ENCODE data around the gene DOK1. TPM values are rescaled to one million over a fixed set of nuclear protein-coding genes. Genes with fewer than 3 reads are reported as not detected.

DOK1 gene
- total and polyA plus RNA-seq, 2 donors (not counting 1 experiment from before 2014, with no cell fraction given) = 29.1 to 41.4 TPM

DNA sequence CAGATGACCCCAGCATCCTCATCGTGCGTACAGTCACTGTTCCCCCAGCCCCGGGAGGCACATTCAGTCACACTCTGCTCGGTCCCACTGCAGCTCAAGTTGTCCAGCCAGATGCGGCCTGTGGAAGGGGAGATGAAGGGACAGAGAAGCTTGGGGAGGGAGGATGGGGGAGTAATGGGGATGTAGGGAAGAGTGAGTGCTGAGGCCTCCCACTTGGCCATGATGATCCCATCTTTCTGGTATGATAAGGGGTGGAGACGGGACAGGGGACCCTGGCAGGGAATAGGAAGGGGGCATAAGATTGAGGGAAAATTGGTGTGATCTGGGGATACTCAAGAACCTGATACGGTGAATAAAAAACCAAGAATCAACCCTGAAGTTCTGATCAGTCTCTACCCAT, 4.3 kb upstream of the DOK1 start:
- no peaks in the 10 kb centered on the region for H3K9me3 ChIP-seq (ENCODE audit: control extremely low read depth in 1 of 3, control insufficient read depth in 2 of 3, insufficient read depth in 1 of 3, low read length in 2 of 3)
- peaks cover 0 to 30% (median 22%) of the 10 kb centered on the region in 4 experiments for H3K27me3 ChIP-seq (replicated peaks in 1 of 4; ENCODE audit: control extremely low read depth in 1 of 4, control insufficient read depth in 3 of 4, insufficient read depth in 4 of 4, low read length in 3 of 4)
- H2AFZ ChIP-seq (ENCODE audit: insufficient read depth, low read depth, low read length, poor library complexity, severe bottlenecking) = no peak overlapping the region
- H4K20me1 ChIP-seq (ENCODE audit: control insufficient read depth, insufficient read depth, low read length, poor library complexity, severe bottlenecking) = peaks cover 2% of the 10 kb centered on the region
- peak overlapping the region; percentile 80 for H3K4me3 Mint-ChIP-seq
- DNase-seq (no peak), ATAC-seq (ENCODE audit: low read depth) (no peak)
- H3K27ac Mint-ChIP-seq = no peak overlapping the region
- H3K36me3 ChIP-seq (replicated peaks in 1 of 2; ENCODE audit: control extremely low read depth in 1 of 2, control insufficient read depth in 1 of 2, extremely low read depth in 1 of 2, insufficient read depth in 2 of 2, low read length in 1 of 2) = no peaks in the 10 kb centered on the region
- ChIA-PET CTCF (interaction anchor here (1.0 to 2.5 kb wide), 4 partner anchors 9 to 44 kb away, joined by 3 to 10 read pairs (median 6); no protein-coding TSS in a partner anchor), POLR2A (interaction anchor here (1.6 kb wide), 1 partner anchor 19 kb away, joined by 5 read pairs; no protein-coding TSS in a partner anchor)
- H3K79me2 ChIP-seq (ENCODE audit: control insufficient read depth, insufficient read depth, low read length) = peaks cover 11% of the 10 kb centered on the region
- H3K4me1 Mint-ChIP-seq = peaks cover 24% of the 10 kb centered on the region
- WGBS (ENCODE audit: insufficient coverage) = 100% methylated on average over 5 of the region's 7 CpGs
- H3K9ac ChIP-seq (ENCODE audit: low read length) = no peak overlapping the region
- H3K9me3 Mint-ChIP-seq (ENCODE audit: insufficient read depth) = no peaks in the 10 kb centered on the region
- no peak for TF ChIP-seq EZH2 (IDR thresholded peaks at IDR 0.05; ENCODE audit: borderline replicate concordance, insufficient read depth, low read depth, low read length, poor library complexity, severe bottlenecking)
- TF ChIP-seq, protein P1, sequence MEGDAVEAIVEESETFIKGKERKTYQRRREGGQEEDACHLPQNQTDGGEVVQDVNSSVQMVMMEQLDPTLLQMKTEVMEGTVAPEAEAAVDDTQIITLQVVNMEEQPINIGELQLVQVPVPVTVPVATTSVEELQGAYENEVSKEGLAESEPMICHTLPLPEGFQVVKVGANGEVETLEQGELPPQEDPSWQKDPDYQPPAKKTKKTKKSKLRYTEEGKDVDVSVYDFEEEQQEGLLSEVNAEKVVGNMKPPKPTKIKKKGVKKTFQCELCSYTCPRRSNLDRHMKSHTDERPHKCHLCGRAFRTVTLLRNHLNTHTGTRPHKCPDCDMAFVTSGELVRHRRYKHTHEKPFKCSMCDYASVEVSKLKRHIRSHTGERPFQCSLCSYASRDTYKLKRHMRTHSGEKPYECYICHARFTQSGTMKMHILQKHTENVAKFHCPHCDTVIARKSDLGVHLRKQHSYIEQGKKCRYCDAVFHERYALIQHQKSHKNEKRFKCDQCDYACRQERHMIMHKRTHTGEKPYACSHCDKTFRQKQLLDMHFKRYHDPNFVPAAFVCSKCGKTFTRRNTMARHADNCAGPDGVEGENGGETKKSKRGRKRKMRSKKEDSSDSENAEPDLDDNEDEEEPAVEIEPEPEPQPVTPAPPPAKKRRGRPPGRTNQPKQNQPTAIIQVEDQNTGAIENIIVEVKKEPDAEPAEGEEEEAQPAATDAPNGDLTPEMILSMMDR (IDR thresholded peaks at IDR 0.05) = no peak
- no peak overlapping the region for H3K4me2 ChIP-seq (replicated peaks; ENCODE audit: low read depth, low read length, poor library complexity, severe bottlenecking)
- H3K27me3 Mint-ChIP-seq = peaks cover 13% of the 10 kb centered on the region
- peaks cover 24 to 36% of the 10 kb centered on the region in 2 donors for H3K4me1 ChIP-seq (ENCODE audit: control insufficient read depth in 2 of 2, insufficient read depth in 2 of 2, low read length in 2 of 2)
- H3K4me3 ChIP-seq (ENCODE audit: control extremely low read depth in 1 of 5, extremely low read depth in 1 of 5, insufficient read depth in 1 of 5, low read depth in 2 of 5, low read length in 4 of 5) = no peak overlapping the region
- intact Hi-C loops (cut with micrococcal nuclease) = loop anchor here (10.0 kb wide), 1 partner anchor 155 kb away; no protein-coding TSS in a partner anchor
- no peak overlapping the region for H3K27ac ChIP-seq (ENCODE audit: low read length in 2 of 2)

DNA sequence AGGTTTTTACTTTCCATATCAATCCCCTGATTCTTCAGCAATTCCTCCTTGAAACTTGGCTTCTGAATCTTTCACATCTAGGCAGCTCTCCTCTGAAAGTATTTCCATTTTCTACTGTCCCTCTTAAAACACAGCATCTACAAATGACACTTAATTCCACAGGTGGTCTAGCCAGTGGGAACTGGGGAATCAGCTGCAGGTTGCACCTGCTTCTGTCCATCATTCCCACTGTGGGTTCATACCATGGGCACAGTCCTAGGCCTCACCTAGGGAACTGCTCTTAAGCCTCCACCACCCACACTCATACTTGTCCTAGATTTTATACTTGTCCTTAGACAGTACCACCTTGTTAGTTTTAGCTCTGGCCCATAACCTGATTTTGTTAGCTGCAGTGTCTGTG, 3.0 kb upstream of the DOK1 start:
- no peak overlapping the region for H3K27ac Mint-ChIP-seq
- H3K4me3 Mint-ChIP-seq = peak overlapping the region; percentile 4
- Histone ChIP-seq H3K9me3 (ENCODE audit: control extremely low read depth in 1 of 3, control insufficient read depth in 2 of 3, insufficient read depth in 1 of 3, low read length in 2 of 3) (no peaks in the 10 kb centered on the region), H2AFZ (ENCODE audit: insufficient read depth, low read depth, low read length, poor library complexity, severe bottlenecking) (no peak overlapping the region), H3K79me2 (ENCODE audit: control insufficient read depth, insufficient read depth, low read length) (peaks cover 11% of the 10 kb centered on the region), H3K4me1 (ENCODE audit: control insufficient read depth in 2 of 2, insufficient read depth in 2 of 2, low read length in 2 of 2) (peaks cover 27 to 46% of the 10 kb centered on the region in 2 donors), H3K4me3 (ENCODE audit: control extremely low read depth in 1 of 5, extremely low read depth in 1 of 5, insufficient read depth in 1 of 5, low read depth in 2 of 5, low read length in 4 of 5) (no peak overlapping the region), H3K27ac (ENCODE audit: low read length in 2 of 2) (no peak overlapping the region), H4K20me1 (ENCODE audit: control insufficient read depth, insufficient read depth, low read length, poor library complexity, severe bottlenecking) (peaks cover 15% of the 10 kb centered on the region), H3K4me2 (replicated peaks; ENCODE audit: low read depth, low read length, poor library complexity, severe bottlenecking) (no peak overlapping the region), H3K27me3 (replicated peaks in 1 of 4; ENCODE audit: control extremely low read depth in 1 of 4, control insufficient read depth in 3 of 4, insufficient read depth in 4 of 4, low read length in 3 of 4) (peaks cover 0 to 30% (median 22%) of the 10 kb centered on the region in 4 experiments), H3K36me3 (replicated peaks in 1 of 2; ENCODE audit: control extremely low read depth in 1 of 2, control insufficient read depth in 1 of 2, extremely low read depth in 1 of 2, insufficient read depth in 2 of 2, low read length in 1 of 2) (peaks cover 0 to 6% of the 10 kb centered on the region in 2 experiments), H3K9ac (ENCODE audit: low read length) (no peak overlapping the region)
- ChIA-PET CTCF (interaction anchor here (0.8 to 2.5 kb wide), 3 partner anchors 20 to 35 kb away, joined by 3 to 10 read pairs (median 8); partner anchors contain the start of genes AUP1 and HTRA2), POLR2A (interaction anchor here (0.7 kb wide), 1 partner anchor 23 kb away, joined by 6 read pairs; no protein-coding TSS in a partner anchor)
- no peak for TF ChIP-seq EZH2 (IDR thresholded peaks at IDR 0.05; ENCODE audit: borderline replicate concordance, insufficient read depth, low read depth, low read length, poor library complexity, severe bottlenecking)
- TF ChIP-seq, protein P1 (IDR thresholded peaks at IDR 0.05) = no peak
- no peaks in the 10 kb centered on the region for H3K9me3 Mint-ChIP-seq (ENCODE audit: insufficient read depth)
- peaks cover 13% of the 10 kb centered on the region for H3K27me3 Mint-ChIP-seq
- DNase-seq (no peak), ATAC-seq (ENCODE audit: low read depth) (no peak)
- intact Hi-C loops (cut with micrococcal nuclease) = loop anchor here (10.0 kb wide), 1 partner anchor 157 kb away; no protein-coding TSS in a partner anchor
- H3K4me1 Mint-ChIP-seq = peaks cover 29% of the 10 kb centered on the region
